Upper lobe of right lung (tissue), 1 donor: ENCODE results near the gene GUCY1A1. TPM values are rescaled to one million over a fixed set of nuclear protein-coding genes. Genes with fewer than 3 reads are reported as not detected.
A peak's percentile ranks its signal among the peaks of the same experiment; 100 is the strongest.

ENCODE experiments used
- ATAC-seq: fragments of 200-7000 bp; cut with Tn5 transposase; one replicate; pipeline ENCODE4 v1.9.1; 2020; ENCODE audit warnings: mild to moderate bottlenecking, moderate library complexity
- DNase-seq: peaks from one replicate; pipeline ENCODE4 v3.0.0-alpha.2; 2020
- H3K27ac ChIP-seq: fragments of 200-600 bp; one replicate; pipeline ENCODE4 v1.8.0; 2022
- H3K27me3 ChIP-seq: fragments of 200-600 bp; one replicate; pipeline ENCODE4 v1.8.0; 2022; ENCODE audit warnings: mild to moderate bottlenecking
- H3K36me3 ChIP-seq: fragments of 200-600 bp; one replicate; pipeline ENCODE4 v1.8.0; 2022
- H3K4me1 ChIP-seq: fragments of 200-600 bp; one replicate; pipeline ENCODE4 v1.8.0; 2022
- H3K4me3 ChIP-seq: fragments of 200-600 bp; one replicate; pipeline ENCODE4 v1.8.0; 2022; ENCODE audit warnings: mild to moderate bottlenecking
- H3K9me3 ChIP-seq: fragments of 200-600 bp; one replicate; pipeline ENCODE4 v1.8.0; 2022
- CTCF ChIP-seq: fragments of 200-600 bp; IDR thresholded peaks from one replicate; pipeline ENCODE4 v1.8.0; 2022; ENCODE audit warnings: antibody characterized with exemption
- intact Hi-C: fragments of 100-400 bp; cut with DNase I; formaldehyde crosslinking; loops from one replicate; pipeline ENCODE4 v1.11.0; 2022
- total RNA-seq: library from RNA; stranded (reverse); fragmentation: NEBNext Ultra II Directional; extraction: Animal tissue kit (Norgen Biotek cat#: 25700); gene quantifications from one replicate; pipeline ENCODE4 v1.2.1, GENCODE V29; 2021
- donor health status: DM: no; HTN: yes; CAD: no; lungs with severe emphysema.

GUCY1A1 gene
- total RNA-seq, 1 donor from 2014 or later, result 76.0 TPM

GRCh38 chr4:155773196-155773800 is 106.7 kb downstream of the GUCY1A1 start:
- DNase-seq (no peak), ATAC-seq (no peak)
- intact Hi-C loops, result no loop called here

GRCh38 chr4:155774033-155774432 is 107.4 kb downstream of the GUCY1A1 start:
- intact Hi-C loops, result no loop called here
- no peak overlapping the region for H3K27ac ChIP-seq
- no peaks in the 10 kb centered on the region for H3K27me3 ChIP-seq

More at GRCh38 chr4:155773196-155773800, 106.7 kb downstream of the GUCY1A1 start:
- no peak overlapping the region for H3K4me3 ChIP-seq
- peaks cover 10% of the 10 kb centered on the region for H3K4me1 ChIP-seq
- no peak for TF ChIP-seq CTCF
- no peaks in the 10 kb centered on the region for H3K9me3 ChIP-seq
- no peaks in the 10 kb centered on the region for H3K36me3 ChIP-seq
- no peaks in the 10 kb centered on the region for H3K27me3 ChIP-seq
- no peak overlapping the region for H3K27ac ChIP-seq

GRCh38 chr4:155777971-155778735 is 111.5 kb downstream of the GUCY1A1 start:
- Histone ChIP-seq H3K27me3 (no peaks in the 10 kb centered on the region), H3K27ac (peak overlapping the region; percentile 59), H3K4me3 (no peak overlapping the region), H3K9me3 (no peaks in the 10 kb centered on the region), H3K36me3 (no peaks in the 10 kb centered on the region), H3K4me1 (peaks cover 17% of the 10 kb centered on the region)
- ATAC-seq (peak; percentile 53), DNase-seq (no peak)
- intact Hi-C loops, result no loop called here
- TF ChIP-seq CTCF, result no peak

More at GRCh38 chr4:155774033-155774432, 107.4 kb downstream of the GUCY1A1 start:
- DNase-seq (no peak), ATAC-seq (no peak)
- no peak for TF ChIP-seq CTCF
- no peaks in the 10 kb centered on the region for H3K36me3 ChIP-seq
- no peak overlapping the region for H3K4me3 ChIP-seq
- peaks cover 17% of the 10 kb centered on the region for H3K4me1 ChIP-seq
- H3K9me3 ChIP-seq, result no peaks in the 10 kb centered on the region

GRCh38 chr4:155780775-155781174 is 114.1 kb downstream of the GUCY1A1 start:
- Histone ChIP-seq H3K4me3 (no peak overlapping the region), H3K36me3 (no peaks in the 10 kb centered on the region), H3K27me3 (no peaks in the 10 kb centered on the region), H3K27ac (no peak overlapping the region), H3K4me1 (peaks cover 17% of the 10 kb centered on the region), H3K9me3 (no peaks in the 10 kb centered on the region)
- ATAC-seq (no peak), DNase-seq (no peak)
- intact Hi-C loops, result loop anchor here (10.0 kb wide), 1 partner anchor 336 kb away; no protein-coding TSS in a partner anchor
- no peak for TF ChIP-seq CTCF

GRCh38 chr4:155781249-155781831 is 114.7 kb downstream of the GUCY1A1 start:
- no peak overlapping the region for H3K27ac ChIP-seq
- DNase-seq (no peak), ATAC-seq (no peak)
- H3K36me3 ChIP-seq, result no peaks in the 10 kb centered on the region
- no peaks in the 10 kb centered on the region for H3K9me3 ChIP-seq
- no peak for TF ChIP-seq CTCF
- H3K4me1 ChIP-seq, result peaks cover 17% of the 10 kb centered on the region
- intact Hi-C loops, result loop anchor here (10.0 kb wide), 1 partner anchor 337 kb away; no protein-coding TSS in a partner anchor
- H3K27me3 ChIP-seq, result no peaks in the 10 kb centered on the region
- H3K4me3 ChIP-seq, result no peak overlapping the region

Other genes starting within 250 kb of the GUCY1A1 start
- 21.9 TPM for gene GUCY1B1, start 92.2 kb downstream of the GUCY1A1 start, total RNA-seq
- not detected for gene ASIC5, start 199.4 kb downstream of the GUCY1A1 start, total RNA-seq
- 3.0 TPM for gene TDO2, start 236.8 kb downstream of the GUCY1A1 start, total RNA-seq